OCI-LY3 (cell line): ENCODE results near the gene TRRAP.

Source experiments
- H2AFZ ChIP-seq: fragments of 200-600, 300-600 bp; shearing (Covaris generic); 2 replicates; pipeline ENCODE4 v1.6.0; 2014; ENCODE audit warnings: antibody characterized with exemption, low read depth, low read length
- H3K27ac ChIP-seq: fragments of 200-600, 300-600 bp; sonication (generic); 2 replicates; pipeline ENCODE4 v1.5.1; 2014; ENCODE audit warnings: mild to moderate bottlenecking, low read length, moderate library complexity, mixed read lengths
- H3K27me3 ChIP-seq: fragments of 200-600, 300-600 bp; sonication (generic); 2 replicates; pipeline ENCODE4 v1.6.1; 2014; ENCODE audit warnings: low read depth, low read length, mixed read lengths
- H3K36me3 ChIP-seq: fragments of 200-600, 300-600 bp; sonication (generic); replicated peaks from 2 replicates; pipeline ENCODE3; 2014; ENCODE audit warnings: low read depth, low read length, mixed read lengths
- H3K4me1 ChIP-seq: fragments of 300-600, 200-600 bp; sonication (generic); 2 replicates; pipeline ENCODE4 v1.6.1; 2014; ENCODE audit warnings: low read length, mixed read lengths
- H3K4me2 ChIP-seq: fragments of 200-600, 300-600 bp; sonication (generic); 2 replicates; pipeline ENCODE4 v1.6.1; 2014; ENCODE audit warnings: low read length, mixed read lengths
- H3K4me3 ChIP-seq: fragments of 300-600, 200-600 bp; sonication (generic); 2 replicates; pipeline ENCODE4 v1.5.1; 2014; ENCODE audit warnings: antibody characterized with exemption, mild to moderate bottlenecking, low read length, moderate library complexity
- H3K79me2 ChIP-seq: fragments of 300-600, 200-600 bp; shearing (Covaris generic); 2 replicates; pipeline ENCODE4 v1.6.1; 2014; ENCODE audit warnings: mild to moderate bottlenecking, low read length, mixed read lengths
- H3K9ac ChIP-seq: fragments of 300-600, 200-600 bp; shearing (Covaris generic); 2 replicates; pipeline ENCODE4 v1.6.0; 2014; ENCODE audit warnings: mild to moderate bottlenecking, low read length, moderate library complexity
- H3K9me3 ChIP-seq: fragments of 200-600, 300-600 bp; shearing (Covaris generic); 2 replicates; pipeline ENCODE4 v1.6.1; 2014; ENCODE audit warnings: low read length, mixed read lengths; ENCODE audit not compliant: insufficient read depth
- H4K20me1 ChIP-seq: fragments of 200-600, 300-600 bp; sonication (generic); 2 replicates; pipeline ENCODE4 v1.6.1; 2016; ENCODE audit warnings: low read length, mixed read lengths; ENCODE audit not compliant: insufficient read depth
- CTCF ChIP-seq: fragments of 200-600, 300-600 bp; sonication (generic); IDR thresholded peaks from 2 replicates; pipeline ENCODE4 v1.5.1; 2014; ENCODE audit warnings: antibody characterized with exemption, low read length, low read depth
- EZH2phosphoT487 ChIP-seq: fragments of 200-600 bp; shearing (Covaris generic); IDR thresholded peaks from 2 replicates; pipeline ENCODE4 v1.6.1; 2018; ENCODE audit warnings: antibody characterized with exemption, mixed run types, low read depth

The TRRAP gene

DNA sequence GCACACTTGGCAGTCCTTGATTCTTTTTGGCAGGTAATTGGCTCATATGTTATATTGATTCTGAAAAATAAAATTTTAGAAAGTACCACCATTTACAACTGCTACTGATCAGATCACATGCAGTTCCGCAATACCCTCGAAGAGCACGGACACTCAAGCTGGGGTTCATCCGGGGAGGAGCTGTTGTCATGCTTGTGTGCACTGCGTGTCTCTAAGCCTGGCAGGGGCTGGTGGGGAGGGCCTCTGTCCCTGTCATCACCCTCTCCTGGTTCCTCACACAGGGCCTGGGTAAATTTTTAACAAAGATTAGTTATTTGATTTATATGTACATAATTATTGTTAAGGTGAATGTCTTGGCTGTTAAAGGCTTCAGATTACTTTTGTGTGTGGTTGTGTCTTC, 45.2 kb downstream of the TRRAP start:
- H3K27me3 ChIP-seq = no peaks in the 10 kb centered on the region
- H4K20me1 ChIP-seq = no peaks in the 10 kb centered on the region
- TF ChIP-seq EZH2phosphoT487 (no peak), CTCF (no peak)
- no peak overlapping the region for H3K4me3 ChIP-seq
- peaks cover 57% of the 10 kb centered on the region for H3K36me3 ChIP-seq
- H3K9me3 ChIP-seq = no peaks in the 10 kb centered on the region
- H3K27ac ChIP-seq = no peak overlapping the region
- no peaks in the 10 kb centered on the region for H3K4me1 ChIP-seq
- H3K4me2 ChIP-seq = no peak overlapping the region
- no peak overlapping the region for H2AFZ ChIP-seq
- H3K9ac ChIP-seq = no peak overlapping the region
- H3K79me2 ChIP-seq = no peaks in the 10 kb centered on the region

DNA sequence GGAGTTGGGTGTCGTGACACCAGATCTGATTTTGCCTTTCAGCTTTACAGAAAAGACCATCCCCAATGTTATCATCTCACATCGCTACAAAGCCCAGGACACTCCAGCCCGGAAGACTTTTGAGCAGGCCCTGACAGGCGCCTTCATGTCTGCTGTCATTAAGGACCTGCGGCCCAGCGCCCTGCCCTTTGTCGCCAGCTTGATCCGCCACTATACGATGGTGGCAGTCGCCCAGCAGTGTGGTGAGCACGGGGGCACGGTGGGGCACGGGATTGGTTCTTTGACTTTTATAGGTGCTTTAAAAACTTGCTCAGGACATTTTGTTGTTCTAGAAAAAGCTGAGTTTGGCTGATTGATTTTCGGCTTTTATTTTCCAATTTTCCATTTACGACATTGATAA, 48.8 kb downstream of the TRRAP start:
- H3K36me3 ChIP-seq = peaks cover 54% of the 10 kb centered on the region

DNA sequence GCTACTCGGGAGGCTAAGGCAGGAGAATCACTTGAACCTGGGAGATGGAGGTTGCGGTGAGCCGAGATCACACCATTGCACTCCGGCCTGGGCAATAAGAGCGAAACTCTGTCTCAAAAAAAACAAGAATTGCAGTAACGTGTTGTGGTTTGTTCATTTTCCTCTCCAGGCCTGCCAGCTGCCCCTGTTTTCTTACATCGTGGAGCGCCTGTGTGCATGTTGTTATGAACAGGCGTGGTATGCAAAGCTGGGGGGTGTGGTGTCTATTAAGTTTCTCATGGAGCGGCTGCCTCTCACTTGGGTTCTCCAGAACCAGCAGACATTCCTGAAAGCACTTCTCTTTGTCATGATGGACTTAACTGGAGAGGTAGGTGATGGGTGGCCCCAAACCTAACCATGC, 52.1 kb downstream of the TRRAP start:
- Histone ChIP-seq H3K27me3 (no peaks in the 10 kb centered on the region), H2AFZ (no peak overlapping the region), H3K9me3 (no peaks in the 10 kb centered on the region), H4K20me1 (no peaks in the 10 kb centered on the region), H3K9ac (no peak overlapping the region), H3K4me1 (peaks cover 11% of the 10 kb centered on the region), H3K27ac (peak overlapping the region; percentile 37), H3K4me2 (no peak overlapping the region), H3K4me3 (no peak overlapping the region), H3K79me2 (no peaks in the 10 kb centered on the region), H3K36me3 (peaks cover 53% of the 10 kb centered on the region)
- no peak for TF ChIP-seq EZH2phosphoT487
- no peak for TF ChIP-seq CTCF

More for the DNA sequence above, 48.8 kb downstream of the TRRAP start:
- no peaks in the 10 kb centered on the region for H4K20me1 ChIP-seq
- no peak overlapping the region for H3K4me3 ChIP-seq
- no peak for TF ChIP-seq CTCF
- no peak for TF ChIP-seq EZH2phosphoT487
- H3K79me2 ChIP-seq = no peaks in the 10 kb centered on the region
- no peak overlapping the region for H3K27ac ChIP-seq
- H2AFZ ChIP-seq = no peak overlapping the region
- no peak overlapping the region for H3K4me2 ChIP-seq
- no peaks in the 10 kb centered on the region for H3K9me3 ChIP-seq
- peaks cover 11% of the 10 kb centered on the region for H3K4me1 ChIP-seq
- H3K9ac ChIP-seq = no peak overlapping the region
- no peaks in the 10 kb centered on the region for H3K27me3 ChIP-seq

DNA sequence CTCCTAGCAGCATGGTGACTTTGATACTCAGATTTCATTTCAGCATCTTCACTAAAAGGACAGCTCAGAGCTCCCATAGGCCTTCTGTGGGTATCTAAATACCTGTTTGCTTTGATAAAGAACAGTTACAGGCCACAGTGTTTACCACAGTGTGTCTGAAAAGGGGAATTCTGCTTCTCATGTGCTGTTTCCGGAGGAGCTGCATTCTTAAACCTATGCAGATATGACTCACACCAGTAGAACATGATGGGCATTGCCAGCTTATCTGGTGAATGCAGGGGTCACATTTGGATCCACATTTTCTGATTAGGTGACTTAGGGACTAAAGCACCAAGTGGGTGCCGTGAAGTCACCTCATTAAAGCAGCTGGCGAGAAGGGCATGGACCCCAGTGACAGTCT, 52.6 kb downstream of the TRRAP start:
- Histone ChIP-seq H3K9ac (no peak overlapping the region), H3K9me3 (no peaks in the 10 kb centered on the region), H3K4me3 (no peak overlapping the region), H3K79me2 (no peaks in the 10 kb centered on the region), H3K4me2 (no peak overlapping the region), H3K36me3 (peaks cover 53% of the 10 kb centered on the region), H4K20me1 (no peaks in the 10 kb centered on the region), H3K27me3 (no peaks in the 10 kb centered on the region), H2AFZ (no peak overlapping the region), H3K4me1 (peaks cover 11% of the 10 kb centered on the region), H3K27ac (peak overlapping the region; percentile 37)
- TF ChIP-seq EZH2phosphoT487 (no peak), CTCF (no peak)
